Cardiac fibroblast (primary cell): Measurements from ENCODE around the gene FIGN.

Experiments
- DNase-seq, 2 donors: peaks; one replicate each; pipeline versions ENCODE4 v3.0.0 to v3.0.0-alpha.2; 2010; ENCODE audit warnings: low read depth in 2 of 2
- H3K4me3 ChIP-seq, 2 donors: replicated peaks in 1 of 2; 1 replicate in 1 of 2; 2 replicates in 1 of 2; pipeline ENCODE4 v1.5.1; 2011; ENCODE audit warnings: low read depth in 2 of 2, low read length in 2 of 2, mild to moderate bottlenecking in 2 of 2, moderate library complexity in 1 of 2
- CTCF ChIP-seq: IDR thresholded peaks from one replicate; pipeline ENCODE4 v1.5.1; 2011; ENCODE audit warnings: low read depth, mild to moderate bottlenecking, low read length, inconsistent platforms

FIGN gene

DNA sequence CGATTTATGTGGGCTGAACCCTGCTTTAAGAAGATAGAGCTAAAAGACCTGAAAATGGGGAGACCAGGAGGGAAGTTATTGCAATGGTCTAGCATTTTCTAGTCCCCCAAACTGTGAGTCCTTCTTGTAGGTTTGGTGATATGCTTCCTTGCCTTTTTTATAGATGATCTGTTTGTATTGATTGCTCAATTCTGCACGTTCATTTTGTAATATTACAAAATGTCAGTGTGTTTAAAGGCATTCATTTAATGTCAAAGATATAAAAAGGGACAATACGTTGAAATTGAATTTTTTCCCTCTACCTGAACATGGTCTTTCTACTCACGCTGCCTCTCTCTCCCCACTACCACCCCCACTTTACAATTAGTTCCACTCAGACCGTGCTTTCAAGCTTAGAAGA is 5.6 kb upstream of the FIGN start:
- no peak for TF ChIP-seq CTCF
- no peak for DNase-seq
- no peak overlapping the region for H3K4me3 ChIP-seq

DNA sequence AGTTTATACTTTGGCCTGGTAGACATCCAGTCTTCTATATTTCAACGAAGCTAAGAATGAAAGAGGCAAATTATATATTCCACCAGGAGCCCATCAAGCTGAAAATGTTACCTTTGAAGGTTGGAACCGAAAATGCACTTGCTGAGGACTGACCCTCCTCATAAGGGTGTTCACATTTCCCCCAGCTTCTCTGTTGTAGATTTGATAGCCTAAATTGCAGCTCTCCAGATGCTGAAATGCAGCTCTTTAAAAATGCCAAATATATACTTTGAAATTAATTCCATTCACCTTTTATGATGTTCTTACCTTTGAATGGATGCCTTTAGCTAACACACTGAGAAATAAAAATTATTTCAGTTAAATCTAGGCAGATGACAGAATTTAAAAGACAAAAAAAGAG is 1.8 kb upstream of the FIGN start:
- TF ChIP-seq CTCF: no peak
- no peak overlapping the region for H3K4me3 ChIP-seq
- no peak for DNase-seq

DNA sequence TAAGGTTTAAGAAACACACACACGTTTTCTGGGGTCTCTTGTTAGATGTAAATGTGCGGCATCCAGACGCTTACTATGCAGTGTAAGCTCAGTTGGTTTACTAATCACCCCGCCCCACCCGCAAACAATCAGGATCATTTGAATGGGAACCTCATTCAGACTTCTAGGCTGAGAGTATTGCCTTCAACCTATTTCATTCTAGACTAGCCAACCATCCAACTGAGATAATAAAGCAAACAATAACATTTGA is 1.3 kb upstream of the FIGN start:
- no peak for TF ChIP-seq CTCF
- H3K4me3 ChIP-seq: peak overlapping the region in 1 of 2 donors; percentile 59
- DNase-seq: no peak

DNA sequence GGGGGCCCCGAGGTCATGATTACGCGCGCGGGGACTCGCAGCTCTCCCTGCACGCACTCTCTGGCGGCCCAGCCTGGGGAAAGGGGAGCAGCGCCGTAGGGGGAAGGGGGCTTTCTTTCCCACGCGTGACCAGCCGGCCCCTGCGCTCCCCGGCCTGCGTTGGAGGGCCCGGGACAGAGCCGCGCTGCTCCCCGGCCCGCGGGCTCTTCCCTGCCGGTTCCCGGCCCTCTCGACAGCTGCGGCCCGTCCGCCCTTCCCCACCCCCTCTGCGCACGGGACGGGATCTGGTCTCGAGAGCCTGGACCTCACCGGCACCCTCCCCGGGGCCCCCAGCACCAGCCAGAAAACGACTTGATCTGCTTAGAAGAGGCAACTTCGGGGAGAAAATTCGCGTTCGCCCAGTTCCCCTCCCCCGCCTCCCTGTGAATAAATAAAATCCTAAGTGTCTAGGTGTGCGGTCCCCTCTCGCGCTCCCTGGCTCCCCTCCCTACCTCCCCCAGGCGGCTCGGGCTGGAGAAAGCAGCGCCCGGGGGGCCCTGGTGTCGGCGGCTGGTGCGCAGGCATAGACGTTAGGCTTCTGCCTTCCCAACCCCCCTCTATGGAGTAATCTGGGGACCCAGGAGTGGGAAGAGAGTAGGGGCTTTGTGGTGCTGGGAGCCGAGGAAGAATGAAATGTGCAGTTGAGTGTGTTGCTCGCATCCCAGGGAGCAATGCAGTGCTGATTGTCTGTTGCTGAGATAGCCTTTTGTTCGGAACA is 803 bp upstream of the FIGN start:
- DNase-seq: peak; percentile 45 to 46
- H3K4me3 ChIP-seq: peak overlapping the region; percentile 59 to 63
- TF ChIP-seq CTCF: peak; percentile 40

- H3K4me3 ChIP-seq: peak overlapping the region; percentile 59 to 63
- TF ChIP-seq CTCF: no peak
- peak in 1 of 2 donors; percentile 47 for DNase-seq
Measured at GRCh38 chr2:163734881-163735684, 725 bp downstream of the FIGN start.

DNA sequence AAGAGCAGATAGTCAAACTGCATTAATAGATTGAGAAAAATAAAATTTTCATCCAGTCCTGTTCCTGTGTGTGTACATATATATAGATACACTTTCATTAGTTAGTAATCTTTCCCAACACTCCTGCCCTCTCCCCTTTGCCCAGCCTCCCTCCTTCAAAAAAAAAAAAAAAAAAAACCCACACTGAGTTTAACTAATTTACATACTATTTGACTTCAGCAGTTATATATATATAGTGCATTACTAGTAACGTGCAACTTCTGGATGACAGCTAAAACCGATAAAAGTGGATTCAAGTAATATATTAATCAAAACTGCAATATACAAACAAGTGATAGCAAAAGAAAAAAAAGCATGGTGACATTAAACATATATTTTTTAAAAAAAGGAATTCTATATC is 1.4 kb downstream of the FIGN start:
- H3K4me3 ChIP-seq: peak overlapping the region; percentile 11 to 59
- DNase-seq: peak in 1 of 2 donors; percentile 22
- no peak for TF ChIP-seq CTCF
